SK-N-SH (cell line): ENCODE data around the gene CDC123. TPM values are rescaled to one million over a fixed set of nuclear protein-coding genes. Genes with fewer than 3 reads are reported as not detected.

ENCODE experiments used
- CTCF ChIA-PET: fragments of 300-600, 350-600 bp; formaldehyde crosslinking; extraction: SDS; loops from one replicate; lab custom pipeline; 2021; lab: Yijun Ruan, JAX
- POLR2A ChIA-PET: fragments of 350-600 bp; sonication (Branson Sonifier 250); formaldehyde crosslinking; extraction: SDS; loops from one replicate; lab custom pipeline; 2020; ENCODE audit warnings: antibody characterized with exemption, inconsistent platforms; lab: Yijun Ruan, JAX
- DNase-seq: peaks from one replicate; pipeline ENCODE4 v3.0.0; 2012
- H2AFZ ChIP-seq: fragments of 200-600 bp; sonication (generic); 2 replicates; pipeline ENCODE4 v1.8.1; 2016; ENCODE audit warnings: antibody characterized with exemption, mild to moderate bottlenecking, low read depth
- H3F3A ChIP-seq: fragments of 200-600 bp; sonication (generic); replicated peaks from 2 replicates; pipeline ENCODE3; 2016; ENCODE audit warnings: antibody characterized with exemption, mild to moderate bottlenecking; ENCODE audit not compliant: insufficient read depth
- H3K27ac ChIP-seq, 2 experiments: fragments of 200-500 bp in 1 of 2; fragments of 200-600 bp in 1 of 2; sonication (Bioruptor generic) in 1 of 2; sonication (generic), shearing (Covaris generic) in 1 of 2; 2 replicates each; pipeline versions ENCODE4 v1.5.1 to v1.6.1; 2014 to 2016; ENCODE audit warnings: low read depth in 2 of 2, inconsistent platforms in 1 of 2, low read length in 1 of 2, mild to moderate bottlenecking in 1 of 2, mixed read lengths in 1 of 2
- H3K27me3 ChIP-seq: fragments of 200-600 bp; sonication (generic), shearing (Covaris generic); 2 replicates; pipeline ENCODE4 v1.6.1; 2016; ENCODE audit warnings: mixed run types; ENCODE audit not compliant: insufficient read depth
- H3K36me3 ChIP-seq, 2 experiments: fragments of 200-500 bp in 1 of 2; fragments of 200-600 bp in 1 of 2; sonication (Bioruptor generic) in 1 of 2; sonication (generic) in 1 of 2; replicated peaks in 1 of 2; 2 replicates each; pipeline versions ENCODE3 to v1.5.1; 2014 to 2016; ENCODE audit warnings: low read length in 1 of 2, mild to moderate bottlenecking in 1 of 2; ENCODE audit not compliant: insufficient read depth in 2 of 2, control insufficient read depth in 1 of 2
- H3K4me1 ChIP-seq, 2 experiments: fragments of 200-500 bp in 1 of 2; fragments of 200-600 bp in 1 of 2; sonication (Bioruptor generic) in 1 of 2; sonication (generic), shearing (Covaris generic) in 1 of 2; 2 replicates each; pipeline versions ENCODE4 v1.5.1 to v1.6.1; 2014 to 2016; ENCODE audit warnings: low read depth in 1 of 2, low read length in 1 of 2, mixed run types in 1 of 2; ENCODE audit not compliant: insufficient read depth in 2 of 2, control insufficient read depth in 1 of 2
- H3K4me2 ChIP-seq: fragments of 200-600 bp; sonication (generic), shearing (Covaris generic); 2 replicates; pipeline ENCODE4 v1.6.1; 2017; ENCODE audit warnings: mixed run types
- H3K4me3 ChIP-seq, 2 experiments: fragments of 200-500 bp in 1 of 2; fragments of 200-600 bp in 1 of 2; sonication (Bioruptor generic) in 1 of 2; sonication (generic), shearing (Covaris generic) in 1 of 2; 2 replicates each; pipeline versions ENCODE4 v1.5.1 to v1.8.1; 2014 to 2016; ENCODE audit warnings: low read depth in 2 of 2, inconsistent platforms in 1 of 2, low read length in 1 of 2, mild to moderate bottlenecking in 1 of 2, mixed read lengths in 1 of 2, moderate library complexity in 1 of 2
- H3K79me2 ChIP-seq: fragments of 200-600 bp; sonication (generic); 2 replicates; pipeline ENCODE4 v1.8.1; 2017; ENCODE audit warnings: mild to moderate bottlenecking; ENCODE audit not compliant: insufficient read depth
- H3K9ac ChIP-seq: fragments of 200-600 bp; sonication (generic); 2 replicates; pipeline ENCODE4 v1.6.1; 2017; ENCODE audit warnings: mixed run types
- H3K9me2 ChIP-seq: fragments of 200-600 bp; sonication (generic); 2 replicates; pipeline ENCODE4 v1.6.1; 2017; ENCODE audit warnings: mixed run types
- H3K9me3 ChIP-seq: fragments of 200-600 bp; sonication (generic); 2 replicates; pipeline ENCODE4 v1.6.1; 2017; ENCODE audit warnings: mixed run types, mild to moderate bottlenecking, moderate library complexity
- H4K20me1 ChIP-seq: fragments of 200-600 bp; sonication (generic); 2 replicates; pipeline ENCODE4 v1.6.1; 2017; ENCODE audit warnings: mild to moderate bottlenecking, mixed run types; ENCODE audit not compliant: insufficient read depth
- CHD2 ChIP-seq: fragments of 150-350 bp; IDR thresholded peaks from 2 replicates; pipeline ENCODE4 v1.6.1; 2018; ENCODE audit warnings: low read length; ENCODE audit not compliant: partially characterized antibody
- CTCF ChIP-seq: fragments of 200-600 bp; sonication (generic); IDR thresholded peaks from 2 replicates; pipeline ENCODE4 v1.6.1; 2017; ENCODE audit warnings: antibody characterized with exemption, mild to moderate bottlenecking, moderate library complexity
- ELF1 ChIP-seq: IDR thresholded peaks from 2 replicates; pipeline ENCODE4 v1.4.0; 2012
- EZH2phosphoT487 ChIP-seq: fragments of 200-600 bp; sonication (generic); IDR thresholded peaks from 2 replicates; pipeline ENCODE4 v1.6.1; 2017; ENCODE audit warnings: low read depth, mixed run types, mild to moderate bottlenecking, antibody characterized with exemption, moderate library complexity, borderline replicate concordance
- FOSL2 ChIP-seq: IDR thresholded peaks from 2 replicates; pipeline ENCODE4 v1.4.0; 2012; ENCODE audit warnings: low read depth, mild to moderate bottlenecking, moderate library complexity, borderline replicate concordance
- FOXJ3 ChIP-seq: sonication (generic); formaldehyde crosslinking; IDR thresholded peaks from 2 replicates; pipeline ENCODE4 v1.5.1; 2020; ENCODE audit warnings: mild to moderate bottlenecking, missing genetic modification reagents
- FOXM1 ChIP-seq: IDR thresholded peaks from 2 replicates; pipeline ENCODE4 v1.4.0; 2012; ENCODE audit warnings: low read depth, mild to moderate bottlenecking
- GABPA ChIP-seq: IDR thresholded peaks from 2 replicates; pipeline ENCODE4 v1.4.0; 2012; ENCODE audit warnings: low read depth, mild to moderate bottlenecking
- IRF3 ChIP-seq: fragments of 150-350 bp; IDR thresholded peaks from 2 replicates; pipeline ENCODE4 v1.6.1; 2016; ENCODE audit warnings: mild to moderate bottlenecking, low read depth, low read length
- MAX ChIP-seq: IDR thresholded peaks from 2 replicates; pipeline ENCODE4 v1.4.0; 2012; ENCODE audit warnings: low read depth
- MEF2A ChIP-seq: IDR thresholded peaks from 2 replicates; pipeline ENCODE4 v1.4.0; 2012; ENCODE audit warnings: low read depth, borderline replicate concordance
- NFIC ChIP-seq: IDR thresholded peaks from 2 replicates; pipeline ENCODE4 v1.4.0; 2012; ENCODE audit warnings: borderline replicate concordance
- NRF1 ChIP-seq: IDR thresholded peaks from 2 replicates; pipeline ENCODE4 v1.6.1; 2012; ENCODE audit warnings: low read depth, mild to moderate bottlenecking, low read length
- POLR2AphosphoS5 ChIP-seq: IDR thresholded peaks from 2 replicates; pipeline ENCODE4 v1.6.1; 2012; ENCODE audit warnings: low read depth, low read length
- RCOR1 ChIP-seq: fragments of 150-350 bp; IDR thresholded peaks from 2 replicates; pipeline ENCODE4 v1.6.1; 2017; ENCODE audit warnings: antibody characterized with exemption, low read length
- REST ChIP-seq: IDR thresholded peaks from 2 replicates; pipeline ENCODE4 v1.6.1; 2012; ENCODE audit warnings: mild to moderate bottlenecking, low read depth, low read length, moderate library complexity
- RFX5 ChIP-seq: IDR thresholded peaks from 2 replicates; pipeline ENCODE4 v1.6.1; 2012; ENCODE audit warnings: mild to moderate bottlenecking, improper control_type of control experiment, low read length
- RXRA ChIP-seq: IDR thresholded peaks from 2 replicates; pipeline ENCODE4 v1.4.0; 2012; ENCODE audit warnings: low read depth, mild to moderate bottlenecking, borderline replicate concordance
- SMC3 ChIP-seq: IDR thresholded peaks from 2 replicates; pipeline ENCODE4 v1.6.1; 2012; ENCODE audit warnings: low read depth, low read length, improper control_type of control experiment
- TAF1 ChIP-seq: IDR thresholded peaks from 2 replicates; pipeline ENCODE4 v1.6.1; 2012; ENCODE audit warnings: low read depth, mild to moderate bottlenecking, low read length, moderate library complexity, borderline replicate concordance
- USF1 ChIP-seq: IDR thresholded peaks from 2 replicates; pipeline ENCODE4 v1.4.0; 2012; ENCODE audit warnings: low read depth, borderline replicate concordance
- WGBS: methylation state at CpG from one replicate; pipeline ENCODE4 v1.1.6; 2017; ENCODE audit warnings: low lambda C conversion rate; 5-methylcytosine and 5-hydroxymethylcytosine counted together
- polyA plus RNA-seq, 3 experiments: library from polyadenylated mRNA; depleted of rRNA; stranded (reverse); fragments of >200 nt; gene quantifications; 2 replicates each; pipeline ENCODE4 v1.2.3, GENCODE V29; 2012

The CDC123 gene
- polyA plus RNA-seq, 1 of the 3 experiments (the other 2 are of a cell fraction) = 139 TPM

- POLR2A ChIA-PET = no interaction called here
- Histone ChIP-seq H3K4me3 (no peak overlapping the region), H3F3A (no peaks in the 10 kb centered on the region), H4K20me1 (no peaks in the 10 kb centered on the region), H3K27me3 (no peaks in the 10 kb centered on the region), H3K9ac (no peak overlapping the region), H3K4me1 (peaks cover 0 to 2% of the 10 kb centered on the region in 2 experiments; a peak in 2 of 4 replicates), H2AFZ (no peak overlapping the region), H3K9me3 (no peaks in the 10 kb centered on the region; the same call in 1 of the 2 replicates), H3K36me3 (peaks cover 53 to 54% of the 10 kb centered on the region in 2 experiments), H3K4me2 (no peak overlapping the region), H3K79me2 (no peaks in the 10 kb centered on the region), H3K27ac (no peak overlapping the region), H3K9me2 (no peaks in the 10 kb centered on the region)
- DNase-seq = no peak
- CTCF ChIA-PET = no interaction called here
- TF ChIP-seq ELF1 (no peak), FOSL2 (no peak), MAX (no peak), FOXM1 (no peak), TAF1 (no peak), GABPA (no peak)
- 97% methylated on average over 3 of the region's 3 CpGs for whole genome bisulfite sequencing
Observed at GRCh38 chr10:12158111-12158510, 37.9 kb upstream of the CDC123 start.

GRCh38 chr10:12160664-12161063 lies 35.3 kb upstream of the CDC123 start:
- peaks cover 0 to 1% of the 10 kb centered on the region in 2 experiments; a peak in 1 of 4 replicates for H3K4me1 ChIP-seq
- H3F3A ChIP-seq = no peaks in the 10 kb centered on the region
- no peak overlapping the region for H3K27ac ChIP-seq
- POLR2A ChIA-PET = no interaction called here
- no peak overlapping the region for H3K4me2 ChIP-seq
- H3K36me3 ChIP-seq = peaks cover 61 to 67% of the 10 kb centered on the region in 2 experiments
- no peaks in the 10 kb centered on the region for H4K20me1 ChIP-seq
- no peak overlapping the region for H2AFZ ChIP-seq
- H3K4me3 ChIP-seq = no peak overlapping the region
- CTCF ChIA-PET = no interaction called here
- no peak overlapping the region for H3K9ac ChIP-seq
- WGBS = 96% methylated on average over 5 of the region's 5 CpGs
- DNase-seq = no peak
- no peaks in the 10 kb centered on the region for H3K9me3 ChIP-seq
- H3K9me2 ChIP-seq = no peaks in the 10 kb centered on the region
- H3K79me2 ChIP-seq = no peaks in the 10 kb centered on the region
- H3K27me3 ChIP-seq = no peaks in the 10 kb centered on the region
- no peak for TF ChIP-seq RCOR1
- TF ChIP-seq FOSL2 = no peak
- no peak for TF ChIP-seq FOXJ3 (CRISPR knock-in tag)
- TF ChIP-seq CTCF = no peak
- no peak for TF ChIP-seq EZH2phosphoT487
- no peak for TF ChIP-seq REST
- TF ChIP-seq GABPA = no peak
- TF ChIP-seq IRF3 = no peak
- TF ChIP-seq USF1 = no peak
- TF ChIP-seq CHD2 = no peak
- no peak for TF ChIP-seq RFX5
- no peak for TF ChIP-seq POLR2AphosphoS5
- no peak for TF ChIP-seq NRF1
- TF ChIP-seq NFIC = no peak
- no peak for TF ChIP-seq ELF1
- TF ChIP-seq SMC3 = no peak
- TF ChIP-seq MEF2A = no peak
- no peak for TF ChIP-seq MAX
- TF ChIP-seq RXRA = no peak
